HEK293T (cell line): ENCODE data around the gene GRIN3B.

Experiments
- CTCF ChIA-PET: fragments of 350-600 bp; formaldehyde crosslinking; extraction: SDS; loops from one replicate; lab custom pipeline; 2021; ENCODE audit warnings: antibody characterized with exemption, inconsistent platforms; lab: Yijun Ruan, JAX
- POLR2A ChIA-PET: fragments of 350-600 bp; formaldehyde crosslinking; extraction: SDS; loops from one replicate; lab custom pipeline; 2020; ENCODE audit warnings: antibody characterized with exemption, inconsistent platforms; lab: Yijun Ruan, JAX
- DNase-seq: peaks from one replicate; pipeline ENCODE4 v3.0.0; 2012; ENCODE audit warnings: mixed read lengths; ENCODE audit errors: extremely low spot score
- ARNT ChIP-seq: fragments of 450-650 bp; IDR thresholded peaks from 2 replicates; pipeline ENCODE4 v1.6.1; 2017; ENCODE audit warnings: mild to moderate bottlenecking
- BHLHE40 ChIP-seq: fragments of 450-650 bp; IDR thresholded peaks from 2 replicates; pipeline ENCODE4 v1.6.1; 2016; ENCODE audit warnings: mild to moderate bottlenecking, moderate library complexity, borderline replicate concordance
- CTBP1 ChIP-seq: fragments of 450-650 bp; IDR thresholded peaks from 2 replicates; pipeline ENCODE4 v1.6.1; 2016; ENCODE audit warnings: borderline replicate concordance
- ELF4 ChIP-seq: fragments of 450-650 bp; IDR thresholded peaks from 2 replicates; pipeline ENCODE4 v1.6.1; 2017; ENCODE audit warnings: antibody characterized with exemption
- FOXA1 ChIP-seq: fragments of 450-650 bp; IDR thresholded peaks from 2 replicates; pipeline ENCODE4 v1.6.1; 2016; ENCODE audit warnings: mild to moderate bottlenecking
- FOXK2 ChIP-seq: fragments of 450-650 bp; IDR thresholded peaks from 2 replicates; pipeline ENCODE4 v1.6.1; 2016; ENCODE audit warnings: mild to moderate bottlenecking
- FOXM1 ChIP-seq: fragments of 450-650 bp; IDR thresholded peaks from 2 replicates; pipeline ENCODE4 v1.6.1; 2017; ENCODE audit warnings: mild to moderate bottlenecking, borderline replicate concordance
- HDGF ChIP-seq: fragments of 450-650 bp; IDR thresholded peaks from 2 replicates; pipeline ENCODE4 v1.6.1; 2017; ENCODE audit warnings: antibody characterized with exemption, borderline replicate concordance
- L3MBTL2 ChIP-seq: fragments of 450-650 bp; conservative IDR thresholded peaks from 2 replicates; pipeline ENCODE4 v1.6.1; 2016; ENCODE audit warnings: mild to moderate bottlenecking
- LEF1 ChIP-seq: fragments of 450-650 bp; IDR thresholded peaks from 2 replicates; pipeline ENCODE4 v1.6.1; 2017; ENCODE audit warnings: mild to moderate bottlenecking, borderline replicate concordance
- NFRKB ChIP-seq: fragments of 450-650 bp; IDR thresholded peaks from 2 replicates; pipeline ENCODE4 v1.6.1; 2016; ENCODE audit warnings: mild to moderate bottlenecking, moderate library complexity
- SP1 ChIP-seq: fragments of 450-650 bp; IDR thresholded peaks from 2 replicates; pipeline ENCODE4 v1.6.1; 2017
- SUZ12 ChIP-seq: fragments of 450-650 bp; IDR thresholded peaks from 2 replicates; pipeline ENCODE4 v1.6.1; 2016; ENCODE audit warnings: mild to moderate bottlenecking
- TARDBP ChIP-seq: fragments of 450-650 bp; IDR thresholded peaks from 2 replicates; pipeline ENCODE4 v1.6.1; 2016
- ZNF384 ChIP-seq: fragments of 450-650 bp; IDR thresholded peaks from 2 replicates; pipeline ENCODE4 v1.6.1; 2016
- TF ChIP-seq, protein P1 (sequence below): fragments of 450-650 bp; IDR thresholded peaks from 2 replicates; pipeline ENCODE4 v1.6.1; 2016

The GRIN3B gene

DNA sequence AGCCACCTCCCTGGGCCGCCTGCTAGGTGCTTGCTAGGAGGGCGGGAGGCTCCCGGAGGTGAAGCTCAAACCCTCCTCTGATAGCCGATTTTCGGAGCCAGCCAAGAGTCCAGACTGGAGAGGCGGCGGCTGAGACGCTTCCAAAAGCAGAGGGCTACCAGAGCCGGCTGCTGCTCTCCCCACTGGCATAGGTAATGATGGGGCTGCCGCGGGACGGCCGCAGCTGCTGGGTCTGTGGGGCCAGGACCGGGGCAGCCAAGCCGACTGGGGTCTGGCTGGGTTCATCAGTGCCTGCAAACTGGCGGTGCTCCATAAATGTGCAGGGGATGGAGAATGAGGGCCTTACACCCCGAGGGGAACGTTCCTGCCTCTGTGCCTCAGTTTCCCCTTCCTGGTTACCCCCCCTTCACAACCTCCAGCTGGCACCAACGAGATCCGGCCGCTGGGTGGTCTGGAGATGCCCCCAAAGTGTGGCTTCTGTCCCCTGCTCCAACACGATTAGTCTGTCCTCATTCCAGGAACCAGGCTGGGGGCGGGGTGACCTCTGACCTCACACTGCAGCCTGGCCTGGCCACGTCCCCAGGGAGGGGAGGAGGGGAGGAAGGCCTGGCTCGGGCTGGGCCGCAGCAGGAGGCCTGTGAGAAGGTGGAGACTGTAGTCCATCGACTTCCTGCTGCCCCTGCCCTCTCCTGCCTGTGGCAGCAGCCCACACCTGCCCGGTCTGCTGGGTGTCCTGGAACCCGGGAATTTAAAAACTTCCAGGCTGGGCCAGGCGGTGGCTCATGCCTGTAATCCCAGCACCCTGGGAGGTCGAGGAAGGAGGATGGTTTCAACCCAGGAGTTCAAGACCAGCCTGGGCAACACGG is 19.9 kb upstream of the GRIN3B start:
- ChIA-PET POLR2A (no interaction called here), CTCF (interaction anchor here (1.2 kb wide), 1 partner anchor 9 kb away, joined by 4 read pairs; no protein-coding TSS in a partner anchor)
- TF ChIP-seq FOXA1, result no peak
- TF ChIP-seq ZNF384, result no peak
- DNase-seq, result no peak

DNA sequence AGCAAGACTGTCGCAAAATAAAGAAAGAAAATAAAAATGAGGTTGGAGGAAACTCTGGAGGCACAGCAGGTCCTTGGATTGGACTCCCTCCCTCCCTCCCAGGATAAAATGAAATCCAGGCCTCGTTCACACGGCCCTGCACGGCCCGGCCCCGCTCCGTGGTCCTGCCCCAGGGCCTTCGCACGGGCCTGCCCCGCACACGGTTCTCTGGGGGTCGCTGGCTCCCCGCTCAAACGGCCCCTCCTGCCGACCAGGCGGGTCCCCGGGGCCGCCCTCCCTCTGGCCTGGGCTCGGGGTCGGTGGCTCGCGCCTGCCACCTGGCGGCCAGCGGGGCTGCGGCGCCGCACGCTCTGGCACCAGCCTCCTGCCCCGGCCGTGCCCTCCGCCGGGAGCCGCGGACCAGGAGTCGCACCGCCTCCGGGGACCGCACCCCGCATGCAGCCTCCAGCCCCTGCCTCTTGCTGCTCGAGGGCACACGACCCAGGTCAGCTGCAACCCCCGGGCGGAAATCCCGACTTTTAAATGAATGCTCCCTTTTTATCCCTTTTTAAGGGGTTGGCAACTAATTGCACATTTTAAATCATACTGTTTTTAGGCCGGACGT is 17.6 kb upstream of the GRIN3B start:
- CTCF ChIA-PET, result interaction anchor here (1.5 kb wide), 1 partner anchor 60 kb away, joined by 4 read pairs; no protein-coding TSS in a partner anchor
- TF ChIP-seq FOXA1 (no peak), NFRKB (no peak), SP1 (no peak), BHLHE40 (no peak), ZNF384 (no peak), TARDBP (no peak), ARNT (peak; percentile 68; the same call in 1 of the 2 replicates), FOXM1 (peak; percentile 22; the same call in 1 of the 2 replicates), ELF4 (no peak), CTBP1 (no peak), SUZ12 (no peak), L3MBTL2 (no peak), HDGF (no peak), LEF1 (peak; percentile 82; the same call in 1 of the 2 replicates), FOXK2 (no peak)
- TF ChIP-seq, protein P1, sequence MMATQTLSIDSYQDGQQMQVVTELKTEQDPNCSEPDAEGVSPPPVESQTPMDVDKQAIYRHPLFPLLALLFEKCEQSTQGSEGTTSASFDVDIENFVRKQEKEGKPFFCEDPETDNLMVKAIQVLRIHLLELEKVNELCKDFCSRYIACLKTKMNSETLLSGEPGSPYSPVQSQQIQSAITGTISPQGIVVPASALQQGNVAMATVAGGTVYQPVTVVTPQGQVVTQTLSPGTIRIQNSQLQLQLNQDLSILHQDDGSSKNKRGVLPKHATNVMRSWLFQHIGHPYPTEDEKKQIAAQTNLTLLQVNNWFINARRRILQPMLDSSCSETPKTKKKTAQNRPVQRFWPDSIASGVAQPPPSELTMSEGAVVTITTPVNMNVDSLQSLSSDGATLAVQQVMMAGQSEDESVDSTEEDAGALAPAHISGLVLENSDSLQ, result no peak
- POLR2A ChIA-PET, result no interaction called here
- DNase-seq, result peak; percentile 92

DNA sequence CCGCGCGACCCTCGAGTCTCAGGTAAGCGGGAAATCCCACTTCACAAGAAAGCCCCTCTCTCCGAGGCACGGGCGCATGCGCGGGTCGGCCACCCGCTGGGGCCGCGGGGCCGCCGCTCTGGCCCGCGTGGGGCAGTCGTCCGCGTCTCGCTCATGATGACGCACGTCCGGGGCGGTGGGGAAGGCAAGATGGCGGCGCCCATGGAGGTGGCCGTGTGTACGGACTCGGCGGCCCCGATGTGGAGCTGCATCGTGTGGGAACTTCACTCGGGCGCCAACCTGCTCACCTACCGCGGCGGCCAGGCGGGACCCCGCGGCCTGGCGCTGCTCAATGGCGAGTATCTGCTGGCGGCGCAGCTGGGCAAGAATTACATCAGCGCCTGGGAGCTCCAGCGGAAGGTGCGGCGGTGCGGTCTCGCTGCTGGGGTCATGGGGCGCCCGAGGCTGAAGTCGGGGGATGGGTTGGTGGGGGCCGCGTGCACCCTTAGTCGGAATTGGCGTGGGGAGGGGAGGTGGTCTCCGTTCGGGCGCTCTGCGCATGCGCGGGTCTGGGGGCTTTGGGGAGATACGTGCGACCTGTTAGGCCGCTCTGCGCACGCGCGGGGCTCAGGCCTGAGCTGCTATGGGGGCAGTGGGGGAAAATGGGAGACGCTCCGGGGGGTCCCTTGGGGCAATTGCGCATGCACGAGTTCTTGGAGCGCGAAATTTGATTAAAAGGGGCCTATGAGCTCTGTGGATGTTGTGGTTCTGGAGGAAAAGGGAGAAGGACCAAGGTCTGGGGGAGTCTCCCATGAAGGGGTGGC is 15.9 kb upstream of the GRIN3B start, which contains the start of gene WDR18:
TSS of gene WDR18 (plus strand) at position 181 of the 803 bp plus-strand sequence. CDS start at position 190, 9 bp downstream.
- peak; percentile 97 for DNase-seq
- POLR2A ChIA-PET, result interaction anchor here (0.8 to 1.9 kb wide), 7 partner anchors 13 to 64 kb away, joined by 3 to 11 read pairs (median 4); no protein-coding TSS in a partner anchor
- TF ChIP-seq TARDBP (no peak), FOXK2 (no peak), BHLHE40 (no peak), FOXA1 (no peak), HDGF (no peak), NFRKB (no peak), L3MBTL2 (no peak), SP1 (no peak), ARNT (no peak), CTBP1 (no peak), SUZ12 (no peak), LEF1 (no peak), FOXM1 (no peak), ZNF384 (no peak)
- TF ChIP-seq, protein P1, result no peak
- CTCF ChIA-PET, result interaction anchor here (1.1 to 2.5 kb wide), 3 partner anchors 11 to 63 kb away, joined by 4 to 7 read pairs (median 6); no protein-coding TSS in a partner anchor

DNA sequence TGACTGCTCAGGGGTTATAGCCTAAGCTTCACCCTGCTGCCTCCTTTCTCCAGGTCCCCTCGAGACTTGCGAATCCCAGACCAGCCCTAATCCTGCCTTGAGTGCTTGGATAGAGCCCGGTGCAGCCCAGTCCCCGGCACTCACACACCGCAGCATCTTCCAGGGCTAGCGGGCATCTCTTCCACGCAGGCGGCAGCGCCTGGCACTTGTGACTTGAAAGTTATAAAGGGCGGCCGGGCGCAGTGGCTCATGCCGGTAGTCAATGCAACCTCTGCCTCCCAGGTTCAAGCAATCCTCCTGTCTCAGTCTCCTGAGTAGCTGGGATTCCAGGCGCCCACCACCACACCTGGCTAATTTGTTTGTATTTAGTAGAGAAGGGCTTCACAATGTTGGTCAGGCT is 14.1 kb upstream of the GRIN3B start:
- ChIA-PET POLR2A (no interaction called here), CTCF (no interaction called here)
- TF ChIP-seq ARNT, result no peak
- no peak for TF ChIP-seq CTBP1
- no peak for TF ChIP-seq FOXM1
- no peak for TF ChIP-seq ZNF384
- no peak for TF ChIP-seq L3MBTL2
- no peak for TF ChIP-seq NFRKB
- TF ChIP-seq FOXA1, result no peak
- TF ChIP-seq HDGF, result no peak
- no peak for TF ChIP-seq LEF1
- DNase-seq, result no peak

DNA sequence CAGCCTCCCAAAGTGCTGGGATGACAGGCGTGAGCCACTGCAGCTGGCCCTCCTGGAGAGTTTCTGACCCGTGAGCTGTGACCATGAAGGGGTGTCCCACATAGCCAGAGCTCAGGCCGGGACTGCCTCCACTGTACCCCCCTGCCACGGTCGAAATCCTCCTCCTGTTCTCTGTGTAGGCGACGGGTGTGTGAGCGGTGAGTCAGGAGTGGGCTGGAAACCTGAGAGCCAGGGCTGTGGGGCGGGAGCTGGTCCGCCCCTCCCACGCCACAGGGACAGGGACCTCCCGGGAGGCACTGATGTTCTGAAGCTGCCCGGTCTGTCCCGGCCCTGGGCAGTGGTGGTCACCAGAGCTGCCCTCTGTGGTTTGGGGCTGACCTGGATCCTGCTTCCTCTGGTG is 12.1 kb upstream of the GRIN3B start:
- no peak for DNase-seq
- no peak for TF ChIP-seq TARDBP
- TF ChIP-seq BHLHE40, result no peak
- no peak for TF ChIP-seq LEF1
- no peak for TF ChIP-seq FOXA1
- TF ChIP-seq, protein P1, result no peak
- TF ChIP-seq FOXM1, result no peak
- TF ChIP-seq SP1, result no peak
- no peak for TF ChIP-seq ARNT
- TF ChIP-seq FOXK2, result no peak
- CTCF ChIA-PET, result interaction anchor here (1.6 kb wide), 1 partner anchor 65 kb away, joined by 5 read pairs; no protein-coding TSS in a partner anchor
- POLR2A ChIA-PET, result interaction anchor here (1.2 kb wide), 1 partner anchor 13 kb away, joined by 3 read pairs; no protein-coding TSS in a partner anchor
